Sigmoid colon (tissue), 7 donors: Measurements from ENCODE around the gene BMPR1A. TPM values are rescaled to one million over a fixed set of nuclear protein-coding genes. Genes with fewer than 3 reads are reported as not detected.

Experiments used
- DNase-seq: peaks from one replicate; pipeline ENCODE4 v3.0.0-alpha.2; 2019
- H3K27ac ChIP-seq, 4 donors: fragments of 200-600 bp; sonication (generic); one replicate each; pipeline ENCODE4 v1.5.1; 2016 to 2019; ENCODE audit warnings: mild to moderate bottlenecking in 1 of 4
- H3K27me3 ChIP-seq, 3 donors: fragments of 200-600 bp; sonication (generic); one replicate each; pipeline ENCODE4 v1.5.1; 2019; ENCODE audit warnings: mild to moderate bottlenecking in 1 of 3
- H3K36me3 ChIP-seq, 4 donors: fragments of 200-600 bp; sonication (generic); one replicate each; pipeline ENCODE4 v1.5.1; 2016 to 2019
- H3K4me1 ChIP-seq, 4 donors: fragments of 200-600 bp; sonication (generic); one replicate each; pipeline ENCODE4 v1.5.1; 2017 to 2019
- H3K4me3 ChIP-seq, 4 donors: fragments of 200-600 bp; sonication (generic); one replicate each; pipeline ENCODE4 v1.5.1; 2017 to 2019; ENCODE audit warnings: mild to moderate bottlenecking in 2 of 4, moderate library complexity in 1 of 4
- H3K9me3 ChIP-seq, 4 donors: fragments of 200-600 bp in 3 of 4; sonication (generic) in 3 of 4; one replicate each; pipeline versions ENCODE4 v1.5.1 to v1.6.1; 2013 to 2019
- EP300 ChIP-seq, 4 donors: sonication (generic); formaldehyde crosslinking; IDR thresholded peaks; one replicate each; pipeline ENCODE4 v1.6.1; 2017; ENCODE audit warnings: antibody characterized with exemption in 4 of 4
- POLR2A ChIP-seq, 2 donors: fragments of 450-650 bp; IDR thresholded peaks; one replicate each; pipeline ENCODE4 v1.6.1; 2016; ENCODE audit warnings: antibody characterized with exemption in 2 of 2, mild to moderate bottlenecking in 2 of 2, moderate library complexity in 2 of 2
- POLR2AphosphoS5 ChIP-seq, 4 donors: sonication (generic); formaldehyde crosslinking; IDR thresholded peaks; one replicate each; pipeline ENCODE4 v1.6.1; 2017; ENCODE audit warnings: antibody characterized with exemption in 4 of 4
- WGBS, 2 donors: extraction: QIAGEN DNeasy Blood & Tissue Kit; methylation state at CpG; one replicate each; pipeline ENCODE4 v1.1.7; 2013; 5-methylcytosine and 5-hydroxymethylcytosine counted together
- intact Hi-C: fragments of 100-400 bp; cut with DNase I; formaldehyde crosslinking; loops from one replicate; pipeline ENCODE4 v1.15.1; 2023
- polyA plus RNA-seq, 3 donors: library from polyadenylated mRNA; stranded (reverse); fragments of 200-250 nt; gene quantifications; one replicate each; pipeline ENCODE4 v1.2.3, GENCODE V29; 2013
- total RNA-seq, 4 donors: library from RNA; depleted of rRNA; stranded (reverse); fragments of >200 nt; gene quantifications; one replicate each; pipeline ENCODE4 v1.1.0, GENCODE V29; 2016
- TF ChIP-seq, protein P1 (sequence below), 4 experiments: fragments of 450-650 bp in 3 of 4; fragments of 200-600 bp in 1 of 4; IDR thresholded peaks; one replicate each; pipeline ENCODE4 v1.5.1; 2016 to 2019; ENCODE audit warnings: antibody characterized with exemption in 4 of 4, mild to moderate bottlenecking in 3 of 4, moderate library complexity in 2 of 4
- donor health status: healthy with polysubstance abuse.
- donor health status: Bipolar disorder and iron deficiency.
- donor health status: healthy.

BMPR1A gene
- total and polyA plus RNA-seq, 7 donors: 5.5 to 145 (median 84.2) TPM

DNA sequence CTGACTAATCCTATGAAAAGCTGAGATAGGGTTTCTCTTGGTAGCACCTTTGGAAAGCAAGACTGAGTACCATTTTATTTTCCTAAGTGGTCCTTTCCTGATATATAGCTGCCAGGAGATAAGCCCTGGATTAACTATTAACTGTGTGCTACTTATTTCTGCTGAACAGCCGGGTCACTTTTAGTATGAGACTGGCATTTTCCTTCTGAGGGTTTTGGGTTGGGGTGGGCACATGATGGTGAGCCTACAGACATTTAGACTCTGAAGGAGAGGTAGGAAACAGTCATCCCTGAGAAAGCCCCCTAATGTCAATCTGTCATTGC, 29.8 kb upstream of the BMPR1A start:
- Histone ChIP-seq H3K9me3 (no peaks in the 10 kb centered on the region), H3K4me1 (peaks cover 0 to 42% (median 31%) of the 10 kb centered on the region in 4 donors), H3K36me3 (peaks cover 0 to 11% (median 2%) of the 10 kb centered on the region in 4 donors), H3K27me3 (no peaks in the 10 kb centered on the region), H3K27ac (peak overlapping the region; percentile 8 to 97 (median 92)), H3K4me3 (no peak overlapping the region)
- no peak for DNase-seq
- intact Hi-C loops: no loop called here
- TF ChIP-seq, protein P1, sequence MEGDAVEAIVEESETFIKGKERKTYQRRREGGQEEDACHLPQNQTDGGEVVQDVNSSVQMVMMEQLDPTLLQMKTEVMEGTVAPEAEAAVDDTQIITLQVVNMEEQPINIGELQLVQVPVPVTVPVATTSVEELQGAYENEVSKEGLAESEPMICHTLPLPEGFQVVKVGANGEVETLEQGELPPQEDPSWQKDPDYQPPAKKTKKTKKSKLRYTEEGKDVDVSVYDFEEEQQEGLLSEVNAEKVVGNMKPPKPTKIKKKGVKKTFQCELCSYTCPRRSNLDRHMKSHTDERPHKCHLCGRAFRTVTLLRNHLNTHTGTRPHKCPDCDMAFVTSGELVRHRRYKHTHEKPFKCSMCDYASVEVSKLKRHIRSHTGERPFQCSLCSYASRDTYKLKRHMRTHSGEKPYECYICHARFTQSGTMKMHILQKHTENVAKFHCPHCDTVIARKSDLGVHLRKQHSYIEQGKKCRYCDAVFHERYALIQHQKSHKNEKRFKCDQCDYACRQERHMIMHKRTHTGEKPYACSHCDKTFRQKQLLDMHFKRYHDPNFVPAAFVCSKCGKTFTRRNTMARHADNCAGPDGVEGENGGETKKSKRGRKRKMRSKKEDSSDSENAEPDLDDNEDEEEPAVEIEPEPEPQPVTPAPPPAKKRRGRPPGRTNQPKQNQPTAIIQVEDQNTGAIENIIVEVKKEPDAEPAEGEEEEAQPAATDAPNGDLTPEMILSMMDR (IDR thresholded peaks at IDR 0.05): no peak
- no peak for TF ChIP-seq EP300 (IDR thresholded peaks at IDR 0.05)
- TF ChIP-seq POLR2AphosphoS5 (IDR thresholded peaks at IDR 0.05): no peak
- 19 to 64% methylated on average over 1 of the region's 1 CpG for WGBS, 2 donors

GRCh38 chr10:86727470-86727869, 28.9 kb upstream of the BMPR1A start:
- H3K27me3 ChIP-seq: no peaks in the 10 kb centered on the region
- H3K9me3 ChIP-seq: no peaks in the 10 kb centered on the region
- peak overlapping the region; percentile 8 to 97 (median 92) for H3K27ac ChIP-seq
- no peak for DNase-seq
- peak in 3 of 4 donors; percentile 49 to 75 (median 70) for TF ChIP-seq EP300 (IDR thresholded peaks at IDR 0.05)
- TF ChIP-seq POLR2A (IDR thresholded peaks at IDR 0.05): no peak
- TF ChIP-seq, protein P1 (IDR thresholded peaks at IDR 0.05): no peak
- TF ChIP-seq POLR2AphosphoS5 (IDR thresholded peaks at IDR 0.05): peak; percentile 36 to 81 (median 74)
- peaks cover 0 to 11% (median 2%) of the 10 kb centered on the region in 4 donors for H3K36me3 ChIP-seq
- no peak overlapping the region for H3K4me3 ChIP-seq
- intact Hi-C loops: no loop called here
- WGBS, 2 donors: 70 to 72% methylated on average over 6 of the region's 6 CpGs
- H3K4me1 ChIP-seq: peaks cover 0 to 50% (median 37%) of the 10 kb centered on the region in 4 donors

- peak overlapping the region; percentile 8 to 97 (median 92) for H3K27ac ChIP-seq
- intact Hi-C loops: no loop called here
- 87 to 88% methylated on average over 3 of the region's 3 CpGs for WGBS, 2 donors
- no peaks in the 10 kb centered on the region for H3K27me3 ChIP-seq
- H3K4me3 ChIP-seq: no peak overlapping the region
- peaks cover 0 to 11% (median 2%) of the 10 kb centered on the region in 4 donors for H3K36me3 ChIP-seq
- TF ChIP-seq, protein P1 (IDR thresholded peaks at IDR 0.05): no peak
- no peak for TF ChIP-seq POLR2AphosphoS5 (IDR thresholded peaks at IDR 0.05)
- no peak for TF ChIP-seq POLR2A (IDR thresholded peaks at IDR 0.05)
- TF ChIP-seq EP300 (IDR thresholded peaks at IDR 0.05): no peak
- peaks cover 0 to 56% (median 43%) of the 10 kb centered on the region in 4 donors for H3K4me1 ChIP-seq
- DNase-seq: peak; percentile 60
- no peaks in the 10 kb centered on the region for H3K9me3 ChIP-seq
These were observed 28.4 kb upstream of the BMPR1A start for GRCh38 chr10:86728056-86728455.

DNA sequence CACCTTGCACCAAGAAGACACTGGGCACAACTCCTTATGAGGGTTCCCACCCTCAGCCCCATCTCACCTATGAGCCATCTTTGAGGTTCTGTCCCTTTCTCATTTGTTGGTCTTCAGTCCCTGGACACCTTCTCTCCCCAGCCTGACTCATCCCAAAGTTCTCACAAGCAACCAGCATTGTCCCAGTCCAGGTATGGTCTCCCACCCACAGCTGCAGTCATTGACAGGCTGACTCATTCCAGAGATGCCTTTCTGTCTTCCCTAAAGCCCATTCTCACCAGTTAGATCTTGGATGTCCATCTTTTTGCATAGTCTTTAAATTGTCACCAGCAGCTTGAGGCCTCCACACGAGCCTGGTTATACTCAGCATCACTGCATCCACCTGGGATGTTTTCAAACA, 26.7 kb upstream of the BMPR1A start:
- Histone ChIP-seq H3K4me3 (no peak overlapping the region), H3K36me3 (peaks cover 0 to 11% (median 2%) of the 10 kb centered on the region in 4 donors), H3K27ac (peak overlapping the region; percentile 87 to 97 (median 94)), H3K9me3 (no peaks in the 10 kb centered on the region), H3K4me1 (peaks cover 0 to 70% (median 55%) of the 10 kb centered on the region in 4 donors), H3K27me3 (no peaks in the 10 kb centered on the region)
- TF ChIP-seq, protein P1 (IDR thresholded peaks at IDR 0.05): no peak
- TF ChIP-seq EP300 (IDR thresholded peaks at IDR 0.05): no peak
- TF ChIP-seq POLR2A (IDR thresholded peaks at IDR 0.05): no peak
- no peak for TF ChIP-seq POLR2AphosphoS5 (IDR thresholded peaks at IDR 0.05)
- intact Hi-C loops: no loop called here
- no peak for DNase-seq
- WGBS, 2 donors: 79 to 90% methylated on average over 1 of the region's 1 CpG

DNA sequence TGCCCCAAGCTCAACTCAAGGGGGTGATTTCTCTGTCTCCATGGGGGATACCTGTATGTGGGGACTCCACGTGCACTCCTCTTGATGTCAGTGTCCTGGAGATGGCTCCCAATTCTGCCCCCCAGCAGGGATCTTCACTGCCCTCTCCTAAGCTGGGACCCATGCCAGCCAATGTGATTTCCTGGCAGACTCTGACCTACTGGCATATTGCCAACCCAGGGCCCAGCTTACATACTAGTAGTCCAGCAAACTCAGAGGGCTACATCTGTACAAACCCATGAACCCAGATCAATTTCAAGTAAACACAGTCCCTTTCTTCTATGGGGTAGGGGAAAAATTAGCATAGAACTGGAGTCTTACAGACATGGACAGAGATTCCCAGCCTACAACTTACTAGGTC, 26.2 kb upstream of the BMPR1A start:
- 77 to 89% methylated on average over 1 of the region's 1 CpG for WGBS, 2 donors
- Histone ChIP-seq H3K9me3 (no peaks in the 10 kb centered on the region), H3K36me3 (peaks cover 0 to 11% (median 2%) of the 10 kb centered on the region in 4 donors), H3K27me3 (no peaks in the 10 kb centered on the region), H3K4me1 (peaks cover 0 to 76% (median 61%) of the 10 kb centered on the region in 4 donors), H3K27ac (peak overlapping the region; percentile 87 to 97 (median 94)), H3K4me3 (no peak overlapping the region)
- TF ChIP-seq POLR2AphosphoS5 (IDR thresholded peaks at IDR 0.05) (peak in 2 of 4 donors; percentile 19 to 54), EP300 (IDR thresholded peaks at IDR 0.05) (no peak), POLR2A (IDR thresholded peaks at IDR 0.05) (no peak)
- peak; percentile 86 for DNase-seq
- intact Hi-C loops: no loop called here
